HG03558 (cell line): ENCODE data around the gene IKZF5.

Experiments
- ATAC-seq: cut with Tn5 transposase; IDR thresholded peaks from one replicate; pipeline ENCODE4 v1.9.1; 2021; ENCODE audit warnings: moderate number of reproducible peaks; ENCODE audit not compliant: unreplicated experiment; ENCODE audit errors: extremely low read depth

Gene IKZF5

DNA sequence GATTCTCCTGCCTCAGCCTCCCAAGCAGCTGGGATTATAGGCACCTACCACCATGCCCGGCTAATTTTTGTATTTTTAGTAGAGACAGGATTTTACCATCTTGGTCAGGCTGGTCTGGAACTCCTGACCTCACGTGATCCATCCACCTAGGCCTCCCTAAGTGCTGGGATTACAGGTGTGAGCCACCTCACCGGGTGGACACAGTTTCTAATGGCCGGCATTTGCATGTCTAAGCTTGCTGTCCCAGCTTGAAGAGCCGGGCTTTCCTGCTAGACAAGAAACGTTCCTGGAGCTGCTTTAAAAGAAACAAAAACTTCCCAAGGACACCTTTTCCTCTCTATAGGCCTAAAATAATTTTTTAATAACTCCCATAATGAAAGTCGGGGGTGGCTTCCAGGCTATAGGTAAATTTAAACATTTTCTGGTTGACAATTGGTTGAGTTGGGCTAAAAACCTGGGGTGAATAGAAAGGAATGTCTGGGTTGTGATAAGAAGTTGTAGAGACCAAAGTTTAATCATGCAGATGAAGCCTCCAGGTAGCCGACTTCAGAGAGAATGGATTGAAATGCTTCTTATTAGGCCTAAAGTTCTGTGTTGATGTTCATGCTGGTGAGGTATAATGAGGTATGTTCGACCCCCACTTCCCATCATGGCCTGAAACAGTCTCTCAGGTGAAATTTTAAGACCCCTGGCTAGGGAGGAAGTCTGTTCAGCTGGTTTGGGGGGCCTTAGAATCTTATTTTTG, 9.0 kb upstream of the IKZF5 start:
- ATAC-seq: no peak

- ATAC-seq: no peak
These were observed 7.6 kb upstream of the IKZF5 start for GRCh38 chr10:123016228-123016627.

DNA sequence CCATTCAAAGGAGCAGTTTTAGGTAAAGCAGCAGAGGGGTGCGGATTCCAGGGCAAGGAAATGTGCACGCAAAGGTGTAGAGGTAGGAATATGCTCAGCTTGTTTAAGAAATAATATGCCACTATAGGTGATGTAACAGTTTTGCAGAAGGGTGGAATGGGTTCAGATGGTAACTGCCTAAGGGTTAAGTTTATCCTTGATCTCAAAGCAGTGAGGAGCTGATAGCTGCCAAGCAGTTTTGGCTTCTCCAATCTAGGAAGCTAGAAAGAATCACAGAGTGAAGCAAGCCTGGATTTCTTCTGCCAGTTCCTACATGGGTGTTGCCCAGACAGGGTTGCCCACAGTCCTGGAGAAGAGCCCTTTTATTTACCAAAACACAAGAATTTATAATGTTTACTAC, 6.2 kb upstream of the IKZF5 start:
- no peak for ATAC-seq

DNA sequence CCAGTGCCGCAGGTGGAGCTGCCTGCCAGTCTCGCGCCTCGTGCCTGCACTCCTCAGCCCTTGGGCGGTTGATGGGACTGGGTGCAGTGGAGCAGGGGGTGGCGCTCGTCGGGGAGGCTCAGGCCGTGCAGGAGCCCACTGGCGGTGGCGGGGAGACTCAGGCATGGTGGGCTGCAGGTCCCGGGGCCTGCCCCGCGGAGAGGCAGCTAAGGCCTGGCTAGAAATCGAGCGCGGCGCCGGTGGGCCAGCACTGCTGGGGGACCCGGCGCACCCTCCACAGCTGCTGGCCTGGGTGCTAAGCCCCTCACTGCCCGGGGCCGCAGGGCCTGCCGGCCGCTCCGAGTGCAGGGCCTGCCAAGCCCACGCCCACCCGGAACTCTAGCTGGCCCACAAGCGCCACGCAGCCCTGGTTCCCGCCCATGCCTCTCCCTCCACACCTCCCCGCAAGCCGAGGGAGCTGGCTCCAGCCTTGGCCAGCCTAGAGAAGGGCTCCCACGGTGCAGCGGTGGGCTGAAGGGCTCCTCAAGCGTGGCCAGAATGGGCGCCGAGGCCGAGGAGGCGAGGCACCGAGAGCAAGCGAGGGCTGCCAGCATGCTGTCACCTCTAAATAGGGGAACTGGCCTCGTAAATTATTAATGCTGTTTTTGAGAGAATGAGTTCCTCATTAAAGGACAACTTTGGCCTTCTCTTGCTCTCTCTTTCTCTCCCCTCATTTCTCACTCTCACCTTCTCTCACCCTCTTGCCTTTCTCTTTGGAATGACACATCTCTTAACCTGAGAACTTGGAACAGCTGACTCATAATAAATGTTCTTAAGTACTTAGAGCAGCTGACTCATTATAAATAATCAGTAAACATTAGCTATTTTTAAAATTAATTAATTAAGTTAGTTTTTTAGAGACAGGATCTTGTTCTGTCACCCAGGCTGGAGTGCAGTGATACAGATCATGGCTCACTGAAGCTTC, 5.1 kb upstream of the IKZF5 start:
- ATAC-seq: no peak

DNA sequence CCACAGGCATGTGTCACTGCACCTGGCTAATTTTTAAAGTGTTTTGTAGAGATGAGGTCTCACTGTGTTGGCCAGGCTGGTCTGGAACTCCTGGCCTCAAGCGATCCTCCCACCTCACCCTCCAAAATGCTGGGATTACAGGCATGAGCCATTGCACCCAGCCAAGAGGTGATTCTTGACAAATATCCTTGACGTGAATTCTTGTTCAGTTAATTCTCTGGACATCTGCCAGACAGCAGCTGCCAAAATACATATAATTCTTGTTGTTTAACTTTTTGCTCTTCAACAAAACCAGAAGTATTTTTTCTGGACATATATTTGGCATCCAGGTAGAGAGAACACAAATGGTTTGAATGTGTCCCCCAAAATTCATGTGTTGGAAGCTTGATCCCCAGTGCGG, 3.4 kb upstream of the IKZF5 start:
- ATAC-seq: no peak

GRCh38 chr10:123009105-123009820, 668 bp upstream of the IKZF5 start:
- ATAC-seq: no peak

DNA sequence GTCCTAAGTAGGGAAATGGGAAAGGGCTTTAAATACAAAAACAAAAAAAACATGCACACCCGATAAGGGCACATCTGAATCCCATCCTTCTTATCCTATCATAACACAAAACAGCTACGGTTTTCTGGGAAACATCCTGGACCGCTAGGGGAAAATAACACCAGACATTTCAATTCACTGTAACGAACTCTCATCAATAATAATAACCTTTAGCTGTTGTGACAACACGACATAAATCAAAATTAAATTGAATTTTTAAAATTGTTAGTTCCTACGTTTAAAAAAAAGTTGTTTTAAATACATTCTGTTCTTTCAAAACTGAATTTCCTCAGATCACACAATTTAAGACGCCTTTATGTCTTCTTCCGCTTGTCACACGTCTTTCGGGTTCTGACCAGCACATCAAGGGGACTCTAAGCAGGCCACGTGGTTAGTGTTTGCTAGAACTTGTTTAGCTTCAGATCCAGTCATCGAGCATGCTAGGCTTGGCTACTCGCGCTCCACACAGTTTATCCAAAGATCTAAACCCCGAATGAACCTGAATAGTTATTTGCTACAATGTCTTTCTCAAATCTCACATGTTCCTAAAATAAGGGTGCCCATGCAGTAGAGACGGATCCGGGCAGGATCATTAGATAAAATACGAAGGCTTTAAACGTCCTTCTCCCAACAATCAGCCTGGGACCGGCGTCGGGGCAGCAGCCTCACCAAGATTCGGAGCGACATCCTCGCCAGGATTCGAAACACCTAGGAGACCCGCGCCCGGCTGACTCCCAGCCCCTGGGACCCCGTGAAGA, 839 bp downstream of the IKZF5 start:
- ATAC-seq: no peak

DNA sequence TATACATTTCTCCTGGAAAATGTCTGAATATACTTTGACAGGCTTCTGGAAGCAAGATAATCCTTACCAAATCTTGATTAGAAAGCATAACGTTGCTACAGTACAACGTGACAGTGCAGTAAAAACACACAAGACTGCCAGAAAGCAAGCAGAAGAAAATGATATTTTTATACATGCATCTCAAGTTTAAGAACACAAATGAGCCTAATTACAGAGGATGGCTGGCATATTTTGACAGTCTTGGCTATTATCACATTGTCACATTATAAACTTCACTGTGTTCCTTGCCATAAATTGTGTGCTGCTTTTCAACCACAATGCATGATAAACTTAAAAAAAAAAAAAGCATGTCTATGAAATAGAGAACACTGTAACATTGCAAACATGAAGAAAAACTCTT, 4.3 kb downstream of the IKZF5 start:
- no peak for ATAC-seq

DNA sequence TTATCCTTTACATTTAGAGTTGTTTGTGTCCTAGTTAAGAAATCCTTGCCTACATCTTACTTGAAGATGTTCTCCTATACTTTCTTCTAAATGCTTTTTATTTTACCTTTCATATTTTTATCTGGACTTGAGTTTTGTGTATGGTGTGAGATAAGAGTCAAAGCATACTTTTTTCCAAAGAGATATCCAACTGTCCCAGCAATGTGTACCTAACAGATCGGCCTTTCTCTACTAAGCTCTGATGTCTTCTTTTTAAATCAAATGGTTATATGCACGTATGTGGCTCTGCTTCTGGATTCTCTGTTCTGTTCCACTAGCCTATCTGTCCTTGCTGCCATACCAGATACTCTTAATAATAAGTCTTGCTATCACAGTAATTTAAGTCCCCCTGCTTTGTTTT, 7.2 kb downstream of the IKZF5 start:
- no peak for ATAC-seq

DNA sequence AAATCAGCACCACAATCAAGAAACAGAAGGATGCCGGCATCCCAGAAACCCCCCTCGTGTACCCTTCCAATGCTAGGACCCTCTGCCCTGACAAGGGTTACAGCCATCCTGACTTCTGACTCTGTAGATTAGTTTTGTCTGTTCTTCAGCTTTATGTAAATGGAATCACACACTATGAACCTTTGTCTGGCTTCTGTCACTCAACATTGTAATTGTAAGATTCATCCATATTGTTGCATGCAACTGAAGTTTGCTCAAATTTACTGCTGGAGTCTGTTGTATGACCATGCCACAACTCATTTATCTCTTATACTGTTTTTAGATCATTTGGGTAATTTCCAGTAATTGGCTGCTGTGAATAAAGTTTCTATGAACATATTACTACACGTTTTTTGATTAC, 8.4 kb downstream of the IKZF5 start:
- ATAC-seq: no peak

DNA sequence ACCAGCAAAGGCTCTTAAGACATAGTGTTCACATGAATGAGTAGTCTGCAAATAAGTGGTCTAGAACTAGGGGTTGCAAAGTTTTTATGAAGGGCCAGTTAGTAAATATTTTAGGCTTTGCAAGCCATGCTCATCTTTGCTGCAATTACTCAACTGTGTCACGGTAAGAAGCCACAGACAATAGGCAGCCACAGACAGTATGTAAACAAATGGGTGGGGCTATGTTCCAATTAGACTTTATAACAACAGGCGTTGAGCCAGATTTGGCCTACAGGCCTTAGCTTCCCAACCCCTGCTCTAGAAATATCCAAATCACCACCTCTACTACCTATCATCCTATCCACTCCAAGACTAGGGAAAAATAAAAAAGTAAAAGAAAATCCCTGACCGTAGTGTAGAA, 9.2 kb downstream of the IKZF5 start:
- no peak for ATAC-seq

DNA sequence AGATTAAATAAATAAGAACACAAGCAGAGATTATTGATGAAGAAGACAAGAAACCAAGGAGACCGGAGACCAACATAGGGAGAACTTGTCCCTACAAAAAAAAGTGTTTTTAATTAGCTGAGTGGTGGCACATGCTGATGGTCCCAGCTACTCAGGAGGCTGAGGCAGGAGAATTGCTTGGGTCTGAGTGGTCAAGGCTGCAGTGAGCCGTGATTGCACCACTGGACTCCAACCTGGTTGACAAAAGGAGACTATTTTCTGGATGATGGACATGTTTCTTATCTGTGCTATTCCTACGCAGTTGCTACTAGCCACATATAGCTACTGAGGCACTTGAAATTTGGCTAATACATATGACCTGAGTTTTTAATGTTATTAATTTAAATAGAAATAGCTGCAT, 9.7 kb downstream of the IKZF5 start:
- no peak for ATAC-seq

- no peak for ATAC-seq
These were observed 10.2 kb downstream of the IKZF5 start for GRCh38 chr10:122998360-122998917.

DNA sequence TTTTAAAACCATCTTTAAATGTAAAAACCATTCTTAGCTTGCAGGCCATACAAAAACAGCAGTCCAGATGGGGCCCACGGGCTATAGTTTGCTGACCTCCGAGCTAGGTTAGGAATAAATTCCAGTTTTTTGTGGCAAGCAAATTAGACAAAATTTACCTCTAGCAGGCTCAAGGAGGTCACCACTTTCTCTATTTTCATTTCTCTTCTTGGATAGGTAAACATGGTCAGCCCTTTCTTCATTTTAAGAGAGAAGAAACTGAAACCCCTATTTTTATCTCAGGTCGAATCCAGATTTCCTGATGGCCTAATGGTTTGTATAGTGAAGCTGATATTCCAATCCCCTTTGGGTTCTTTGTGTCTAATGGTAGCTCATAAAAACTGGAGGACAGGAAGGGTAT, 10.7 kb downstream of the IKZF5 start:
- ATAC-seq: no peak

DNA sequence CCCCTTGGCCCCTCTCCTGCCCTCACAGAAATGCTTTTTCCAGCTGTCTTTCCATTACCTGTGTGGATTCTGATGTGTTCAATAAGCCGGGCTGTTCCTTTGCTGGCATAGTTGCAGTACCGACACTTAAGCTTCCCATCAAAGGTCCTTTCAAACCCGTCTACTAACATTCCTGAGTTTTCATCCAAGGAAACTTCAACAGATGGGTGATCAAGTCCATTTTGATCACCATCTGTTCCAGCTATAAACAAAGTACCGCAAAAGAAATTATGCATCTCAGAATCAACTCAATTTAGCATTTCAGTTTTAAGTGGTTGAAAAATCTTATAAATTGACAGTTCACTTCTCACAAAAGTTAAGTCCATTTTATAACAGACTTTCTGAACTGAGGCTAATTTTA, 12.7 kb downstream of the IKZF5 start:
- ATAC-seq: no peak

GRCh38 chr10:122993797-122994336, 14.7 kb downstream of the IKZF5 start:
- ATAC-seq: no peak

DNA sequence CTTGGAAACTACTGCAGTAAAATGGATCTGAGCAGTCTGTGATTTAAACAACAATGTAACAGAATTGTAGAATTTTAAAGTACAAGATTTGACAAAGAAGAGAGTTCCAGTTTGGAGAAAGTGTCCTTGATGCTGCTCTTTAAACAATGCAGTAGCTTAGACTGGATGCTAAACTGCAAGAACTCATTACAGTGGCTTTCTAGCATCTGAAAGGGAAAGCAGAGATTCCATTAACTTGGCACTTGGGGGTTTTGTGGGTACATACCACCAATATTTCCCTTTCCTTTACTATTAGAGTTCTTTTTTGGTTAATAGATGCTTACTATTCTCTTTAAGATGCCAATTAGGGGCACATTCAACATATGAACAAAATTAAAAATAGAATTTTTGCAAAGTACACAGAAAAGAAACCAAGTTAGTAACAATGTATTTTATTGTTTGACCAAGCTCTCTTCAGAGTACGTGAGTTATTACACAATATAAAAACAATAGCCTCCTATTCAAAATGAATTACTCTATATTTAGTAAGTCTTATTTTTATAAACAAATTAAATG, 16.5 kb downstream of the IKZF5 start:
- ATAC-seq: no peak

GRCh38 chr10:122990278-122990677, 18.3 kb downstream of the IKZF5 start:
- ATAC-seq: no peak

- no peak for ATAC-seq
These were observed 20.1 kb downstream of the IKZF5 start for GRCh38 chr10:122988501-122988900.
